HG03025 (cell line): ENCODE measurements around the gene IL18RAP.

Experiments
- ATAC-seq: cut with Tn5 transposase; IDR thresholded peaks from one replicate; pipeline ENCODE4 v1.9.1; 2021; ENCODE audit warnings: mild to moderate bottlenecking, moderate library complexity; ENCODE audit not compliant: unreplicated experiment, low FRiP score

Gene IL18RAP

DNA sequence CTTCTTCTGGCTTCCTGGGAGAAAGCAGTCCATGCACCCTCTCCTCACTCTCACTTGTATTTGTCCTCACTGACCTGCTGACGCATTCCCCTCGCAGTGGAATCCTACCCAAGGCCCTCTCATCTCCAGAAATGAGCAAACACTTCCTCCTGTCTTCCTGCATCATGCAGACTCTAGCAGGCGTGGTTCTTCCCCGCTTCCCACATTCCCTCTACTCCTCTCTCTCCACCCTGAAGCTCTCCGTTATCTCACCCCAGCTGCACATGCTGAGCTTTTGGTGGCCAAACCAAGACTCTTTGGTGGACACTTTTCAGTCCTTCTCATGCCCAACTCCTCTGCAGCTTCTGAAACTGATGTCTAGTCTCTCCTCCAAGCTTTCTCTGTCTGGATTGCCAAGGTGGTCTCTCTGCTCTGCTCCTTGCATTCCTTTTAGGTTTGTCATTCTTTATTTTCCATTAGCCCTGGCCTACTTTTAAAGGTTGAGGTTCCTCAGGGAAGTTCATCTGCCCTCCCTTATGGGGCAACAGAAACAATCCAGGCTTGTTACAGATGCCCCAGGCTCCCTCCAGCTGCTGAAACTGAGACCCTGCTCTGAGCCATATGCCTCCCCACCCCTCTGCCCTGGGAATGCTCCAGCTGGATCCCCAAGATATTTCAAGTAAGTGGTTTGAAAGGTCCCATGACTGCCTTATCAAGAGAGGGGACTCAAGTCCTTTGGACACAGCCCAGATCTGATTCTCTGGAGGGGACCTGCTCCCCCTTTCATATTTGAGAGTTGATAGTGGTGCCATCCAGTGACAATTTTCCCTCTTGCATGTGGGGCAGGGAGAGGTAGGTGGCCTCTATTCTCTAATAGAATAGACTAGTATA, 835 bp upstream of the IL18RAP start:
- ATAC-seq = no peak

- ATAC-seq = no peak
Observed at GRCh38 chr2:102423368-102423767, 408 bp downstream of the IL18RAP start.

GRCh38 chr2:102424754-102425153, 1.8 kb downstream of the IL18RAP start:
- ATAC-seq = peak; percentile 77

DNA sequence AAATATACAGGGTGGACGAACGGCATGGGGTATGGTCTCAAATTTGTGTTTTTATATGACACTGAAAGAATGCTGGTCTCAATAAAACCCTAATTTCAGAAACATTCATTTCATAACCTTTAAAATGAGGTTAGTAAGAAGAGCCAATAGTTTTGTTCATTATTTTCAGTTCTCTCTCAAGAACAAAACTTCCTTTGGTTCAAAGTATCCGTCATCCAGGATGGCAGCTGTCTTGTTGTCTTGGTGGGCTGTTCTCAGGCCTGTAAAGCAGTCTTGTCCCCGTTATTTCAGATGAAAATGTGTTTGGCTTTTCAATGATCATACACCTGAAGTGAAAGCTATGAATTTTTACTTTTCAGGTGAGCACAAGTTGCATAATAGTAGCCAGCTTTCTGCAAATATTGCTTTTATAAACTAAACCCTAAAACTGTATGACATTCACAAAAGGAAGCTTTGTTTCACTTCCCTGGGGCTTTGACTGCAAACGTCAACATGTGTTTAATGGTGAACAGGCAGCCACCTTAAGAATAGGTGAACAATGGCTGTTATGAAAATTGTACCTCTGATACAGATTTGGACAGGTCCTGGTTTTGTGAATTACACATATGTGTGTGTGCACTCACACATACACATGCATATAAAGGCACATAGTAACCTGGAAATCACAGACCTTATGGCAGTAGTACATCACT, 2.6 kb downstream of the IL18RAP start:
- no peak for ATAC-seq

- no peak for ATAC-seq
Observed at GRCh38 chr2:102427249-102427648, 4.3 kb downstream of the IL18RAP start.

DNA sequence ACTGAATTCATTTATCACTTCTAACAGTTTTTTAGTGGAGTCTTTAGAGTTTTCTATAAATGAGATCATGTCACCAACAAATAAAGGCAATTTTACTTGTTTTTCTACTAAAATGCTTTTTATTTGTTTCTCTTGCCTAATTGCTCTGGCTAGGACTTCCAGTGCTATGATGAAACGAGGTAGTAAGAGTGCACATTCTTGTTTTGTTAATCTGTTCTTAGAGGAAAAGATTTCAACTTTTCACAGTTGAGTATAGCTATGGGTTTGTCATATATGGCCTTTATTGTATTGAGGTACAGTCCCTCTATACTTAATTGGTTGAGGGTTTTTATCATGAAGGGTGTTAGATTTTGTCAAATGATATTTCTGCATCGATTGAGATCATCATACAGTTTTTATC, 5.6 kb downstream of the IL18RAP start:
- no peak for ATAC-seq

GRCh38 chr2:102432386-102432785, 9.4 kb downstream of the IL18RAP start:
- no peak for ATAC-seq

DNA sequence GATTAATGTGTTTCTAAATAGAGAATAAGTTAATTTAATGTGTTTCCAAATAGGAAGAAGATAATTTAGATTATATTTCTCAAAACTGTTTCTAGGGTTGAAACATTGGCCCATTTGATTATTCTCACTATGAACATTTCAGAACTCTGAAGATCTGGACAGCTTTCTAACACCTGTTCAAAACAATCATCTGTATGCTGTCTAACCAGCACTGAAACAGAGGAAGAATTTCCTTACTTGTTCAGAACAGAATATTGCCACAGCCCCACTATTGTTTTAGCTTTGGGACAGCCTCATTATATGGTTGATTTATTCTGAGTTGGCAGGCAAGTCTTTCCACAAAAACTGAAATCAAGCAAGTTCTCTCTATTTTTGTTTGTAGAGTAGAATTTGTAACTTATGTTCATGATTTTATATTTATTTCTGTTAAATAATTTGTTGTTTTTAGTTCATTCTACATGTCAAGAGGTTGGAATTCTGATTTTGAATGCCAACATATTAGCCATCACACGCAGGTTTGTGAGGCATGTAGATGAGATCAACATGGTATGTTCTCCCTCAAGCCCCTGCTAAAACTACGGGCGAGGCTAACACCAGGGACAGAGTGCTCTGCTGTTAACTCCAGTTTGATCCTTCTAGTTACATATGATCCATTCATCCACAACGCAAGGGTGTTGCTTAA, 11.2 kb downstream of the IL18RAP start:
- ATAC-seq = no peak

GRCh38 chr2:102434655-102435381, 11.9 kb downstream of the IL18RAP start:
- no peak for ATAC-seq

DNA sequence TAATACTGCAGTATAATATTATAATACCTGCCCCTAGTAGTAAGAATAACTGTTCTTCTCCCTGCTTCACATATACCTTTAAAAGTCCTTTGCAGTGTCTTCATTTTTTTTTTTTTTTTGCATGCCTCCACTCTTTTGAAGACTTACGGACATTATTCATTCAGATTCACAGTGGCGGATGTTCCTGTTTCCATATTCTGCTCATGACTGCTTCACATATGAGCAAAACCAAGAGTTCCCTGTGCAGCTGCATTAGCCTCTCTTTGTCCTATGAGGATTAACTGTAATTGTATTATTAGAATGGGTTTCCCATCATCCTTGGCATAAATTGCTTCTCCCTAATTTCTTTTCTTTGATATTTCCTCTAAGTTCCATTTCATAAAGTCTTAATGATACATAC, 12.8 kb downstream of the IL18RAP start:
- no peak for ATAC-seq

DNA sequence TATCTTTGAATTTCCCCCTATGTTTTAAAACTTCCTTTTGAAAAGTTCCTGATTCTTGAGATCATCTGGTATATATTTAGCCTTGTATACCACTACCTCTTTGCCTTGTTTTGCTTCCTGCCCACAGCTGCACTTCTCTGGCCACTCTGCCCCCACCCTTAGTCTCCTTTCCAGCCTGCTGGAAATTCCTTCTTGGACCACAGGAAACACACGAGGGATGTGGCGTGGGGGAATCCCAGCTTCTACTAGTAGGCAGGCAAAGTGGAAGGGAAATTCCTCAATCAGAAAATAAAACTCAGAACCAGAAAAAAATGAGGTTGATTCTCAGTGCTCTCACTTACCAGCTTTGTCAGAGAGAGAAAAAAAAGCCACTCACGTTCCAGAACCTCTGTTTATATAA, 13.4 kb downstream of the IL18RAP start:
- no peak for ATAC-seq

GRCh38 chr2:102437122-102437521, 14.2 kb downstream of the IL18RAP start:
- ATAC-seq = no peak

GRCh38 chr2:102438111-102438510, 15.2 kb downstream of the IL18RAP start:
- no peak for ATAC-seq

GRCh38 chr2:102438578-102438977, 15.6 kb downstream of the IL18RAP start:
- ATAC-seq = no peak

DNA sequence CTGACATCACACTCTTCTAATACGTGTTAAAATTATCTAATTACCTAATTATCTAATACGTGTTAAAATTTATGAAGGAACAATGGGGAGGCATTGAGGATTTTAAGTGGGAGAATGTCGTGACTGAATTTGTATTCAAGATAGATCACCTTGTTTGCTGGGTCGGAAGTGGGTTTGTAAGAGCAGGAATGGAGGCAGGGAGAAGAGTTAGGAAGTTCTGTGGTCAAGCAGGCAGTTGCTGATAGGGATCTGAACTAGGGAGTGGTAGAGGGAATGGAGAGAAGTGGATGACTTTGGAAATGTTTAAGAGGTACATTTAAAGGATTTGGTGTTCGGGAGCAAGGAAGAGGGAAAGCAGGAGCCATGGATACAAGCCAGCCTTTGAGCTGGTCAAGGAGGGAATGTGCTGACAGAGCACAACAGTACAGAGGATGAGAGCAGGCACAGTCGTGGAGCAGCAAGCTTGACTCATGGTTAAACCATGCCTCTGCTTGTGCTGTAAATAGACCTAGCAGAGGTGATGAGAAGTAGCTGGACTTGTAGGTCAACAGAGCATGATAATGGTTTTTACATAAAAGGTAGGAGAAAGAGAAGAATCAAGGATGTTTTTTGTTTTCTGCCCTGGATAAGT, 16.2 kb downstream of the IL18RAP start:
- ATAC-seq = no peak

- ATAC-seq = no peak
Observed at GRCh38 chr2:102442967-102443828, 20.2 kb downstream of the IL18RAP start.

DNA sequence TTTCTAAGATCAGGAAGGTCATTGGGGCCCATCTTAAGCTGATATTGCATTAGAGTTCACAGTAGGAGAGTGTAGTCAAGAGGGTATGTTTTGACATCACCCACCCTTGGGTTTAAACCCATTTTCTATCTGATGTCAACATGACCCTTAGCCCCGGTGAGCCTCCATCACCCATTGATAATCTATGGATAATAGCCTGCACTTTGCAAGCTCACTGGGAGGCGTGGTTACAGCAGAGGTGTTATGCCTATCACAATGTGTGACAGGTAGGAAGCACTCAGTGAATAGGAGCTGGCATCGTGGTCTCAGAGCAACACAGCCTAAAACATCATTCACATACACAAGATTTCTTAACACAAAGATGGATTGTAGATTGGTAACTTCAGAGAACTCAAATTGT, 21.3 kb downstream of the IL18RAP start:
- ATAC-seq = no peak

DNA sequence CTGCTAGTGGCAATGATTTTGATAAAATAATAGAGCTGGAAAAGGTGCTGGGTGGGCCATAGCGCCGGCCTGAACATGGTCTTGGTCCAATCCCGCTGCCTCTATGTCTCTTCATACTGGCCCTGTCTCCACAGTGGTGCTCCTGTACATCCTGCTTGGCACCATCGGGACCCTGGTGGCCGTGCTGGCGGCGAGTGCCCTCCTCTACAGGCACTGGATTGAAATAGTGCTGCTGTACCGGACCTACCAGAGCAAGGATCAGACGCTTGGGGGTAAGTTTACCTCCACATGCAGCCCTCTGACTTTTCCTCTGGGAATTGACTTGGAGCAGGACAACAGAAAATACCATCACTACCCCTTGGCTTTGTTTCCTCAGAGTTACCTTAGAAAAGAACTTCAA, 24.0 kb downstream of the IL18RAP start:
- ATAC-seq = no peak

- ATAC-seq = no peak
Observed at GRCh38 chr2:102449370-102449974, 26.5 kb downstream of the IL18RAP start.
